Pancreas (tissue), 10 donors: Measurements from ENCODE around the gene ARHGAP23. TPM values are rescaled to one million over a fixed set of nuclear protein-coding genes. Genes with fewer than 3 reads are reported as not detected.

Experiments used
- ATAC-seq, 4 donors: fragments of 200-7000 bp; cut with Tn5 transposase; one replicate each; pipeline versions ENCODE4 v1.8.0 to v1.9.1; 2020; ENCODE audit warnings: mild to moderate bottlenecking in 4 of 4, moderate library complexity in 4 of 4
- DNase-seq, 6 donors: peaks; one replicate each; pipeline ENCODE4 v3.0.0-alpha.2; 2020
- FAIRE-seq: peaks from 2 replicates; lab custom pipeline; 2012; peaks lifted over from hg19 to GRCh38; lab: Jason Lieb, UNC
- H3K27ac ChIP-seq, 4 donors: fragments of 200-600 bp; sonication (generic); 1 replicate in 3 of 4; 2 replicates in 1 of 4; pipeline versions ENCODE4 v1.5.0 to v1.8.0; 2020
- H3K27me3 ChIP-seq, 4 donors: fragments of 200-600 bp; one replicate each; pipeline ENCODE4 v1.8.0; 2021
- H3K36me3 ChIP-seq, 3 donors: fragments of 200-600 bp; sonication (generic) in 1 of 3; one replicate each; pipeline versions ENCODE4 v1.5.0 to v1.8.0; 2020 to 2021
- H3K4me1 ChIP-seq, 3 donors: fragments of 200-600 bp; one replicate each; pipeline ENCODE4 v1.8.0; 2021
- H3K4me3 ChIP-seq, 4 donors: fragments of 200-600 bp; sonication (generic) in 2 of 4; one replicate each; pipeline versions ENCODE4 v1.5.0 to v1.8.0; 2020 to 2021
- H3K9me3 ChIP-seq, 4 donors: fragments of 200-600 bp; one replicate each; pipeline ENCODE4 v1.8.0; 2021
- CTCF ChIP-seq, 4 donors: fragments of 200-600 bp; sonication (generic) in 3 of 4; IDR thresholded peaks; one replicate each; pipeline versions ENCODE4 v1.5.0 to v1.8.0; 2021; ENCODE audit warnings: antibody characterized with exemption in 4 of 4
- WGBS, 2 donors: extraction: QIAGEN DNeasy Blood & Tissue Kit; methylation state at CpG; one replicate each; pipeline ENCODE4 v1.1.7; 2013; 5-methylcytosine and 5-hydroxymethylcytosine counted together
- intact Hi-C, 3 donors: fragments of 100-400 bp; cut with DNase I; formaldehyde crosslinking; loops; one replicate each; pipeline versions ENCODE4 v1.11.1 to v1.14.2; 2022
- polyA plus RNA-seq, 2 donors: library from polyadenylated mRNA; stranded (reverse); fragments of 200-250 nt; gene quantifications; one replicate each; pipeline ENCODE4 v1.2.3, GENCODE V29; 2013
- total RNA-seq, 6 donors: library from RNA; stranded (reverse); fragmentation: NEBNext Ultra II Directional in 4 of 6; extraction: Animal tissue kit (Norgen Biotek cat#: 25700) in 4 of 6; gene quantifications; one replicate each; pipeline versions ENCODE4 v1.2.1 to v1.2.4, GENCODE V29; 2021 to 2023
- donor health status: healthy with polysubstance abuse.
- donor health status: DM: no; HTN: no; CAD: no; lungs with moderate emphysema.
- donor health status: DM: no; HTN: no; CAD: no.
- donor health status: control.
- donor health status: control.
- donor health status: Bipolar disorder and iron deficiency.
- donor health status: DM: yes; HTN: yes; CAD: no.
- donor health status: DM: no; HTN: no; CAD: no.
- donor health status: DM: no; HTN: no; CAD: no.
- donor health status: DM: yes; HTN: yes; CAD: no.

The ARHGAP23 gene
- total and polyA plus RNA-seq, 8 donors, result 2.5 to 7.1 (median 3.9) TPM

GRCh38 chr17:38557836-38558727 is 129.8 kb downstream of the ARHGAP23 start:
- 6 to 9% methylated on average over 52 of the region's 52 CpGs for WGBS, 2 donors
- Histone ChIP-seq H3K9me3 (no peaks in the 10 kb centered on the region), H3K4me1 (peaks cover 0 to 11% (median 9%) of the 10 kb centered on the region in 3 donors), H3K36me3 (no peaks in the 10 kb centered on the region), H3K27ac (peak overlapping the region in 2 of 4 donors; percentile 15 to 38), H3K4me3 (peak overlapping the region in 2 of 4 donors; percentile 30 to 45), H3K27me3 (peaks cover 0 to 7% (median 0%) of the 10 kb centered on the region in 4 donors)
- peak; percentile 88 to 97 (median 94) for DNase-seq
- no peak for FAIRE-seq
- intact Hi-C loops, result no loop called here
- peak; percentile 85 to 96 (median 92) for ATAC-seq
- peak; percentile 76 to 86 (median 79) for TF ChIP-seq CTCF (IDR thresholded peaks at IDR 0.05)

- 15 to 24% methylated on average over 10 of the region's 10 CpGs for whole genome bisulfite sequencing, 2 donors
- intact Hi-C loops, result no loop called here
- peaks cover 0 to 7% (median 0%) of the 10 kb centered on the region in 4 donors for H3K27me3 ChIP-seq
- H3K9me3 ChIP-seq, result no peaks in the 10 kb centered on the region
- H3K4me1 ChIP-seq, result peaks cover 0 to 11% (median 9%) of the 10 kb centered on the region in 3 donors
- DNase-seq, result no peak
- H3K4me3 ChIP-seq, result peak overlapping the region in 2 of 4 donors; percentile 30 to 45
- H3K36me3 ChIP-seq, result no peaks in the 10 kb centered on the region
- TF ChIP-seq CTCF (IDR thresholded peaks at IDR 0.05), result no peak
- FAIRE-seq, result no peak
- peak; percentile 5 to 23 (median 10) for ATAC-seq
- no peak overlapping the region for H3K27ac ChIP-seq
These were observed 130.4 kb downstream of the ARHGAP23 start for GRCh38 chr17:38558728-38559050.

- Histone ChIP-seq H3K4me1 (peaks cover 0 to 11% (median 9%) of the 10 kb centered on the region in 3 donors), H3K27ac (no peak overlapping the region), H3K27me3 (peaks cover 0 to 7% (median 0%) of the 10 kb centered on the region in 4 donors), H3K4me3 (peak overlapping the region in 2 of 4 donors; percentile 30 to 45), H3K9me3 (no peaks in the 10 kb centered on the region), H3K36me3 (no peaks in the 10 kb centered on the region)
- WGBS, 2 donors, result 21 to 26% methylated on average over 40 to 44 of the region's 44 CpGs
- intact Hi-C loops, result no loop called here
- peak; percentile 83 to 95 (median 91) for DNase-seq
- TF ChIP-seq CTCF (IDR thresholded peaks at IDR 0.05), result no peak
- no peak for FAIRE-seq
- ATAC-seq, result peak; percentile 78 to 88 (median 83)
These were observed 131.0 kb downstream of the ARHGAP23 start for GRCh38 chr17:38559051-38559879.

- Histone ChIP-seq H3K9me3 (no peaks in the 10 kb centered on the region), H3K27me3 (peaks cover 0 to 7% (median 0%) of the 10 kb centered on the region in 4 donors), H3K27ac (no peak overlapping the region), H3K4me1 (peaks cover 0 to 11% (median 9%) of the 10 kb centered on the region in 3 donors), H3K4me3 (peak overlapping the region in 2 of 4 donors; percentile 30 to 45), H3K36me3 (no peaks in the 10 kb centered on the region)
- ATAC-seq (no peak), FAIRE-seq (no peak), DNase-seq (no peak)
- 29 to 37% methylated on average over 6 of the region's 6 CpGs for WGBS, 2 donors
- intact Hi-C loops, result loop anchor here in 1 of 3 donors (10.0 kb wide), 1 partner anchor 105 kb away; no protein-coding TSS in a partner anchor
- no peak for TF ChIP-seq CTCF (IDR thresholded peaks at IDR 0.05)
These were observed 131.6 kb downstream of the ARHGAP23 start for GRCh38 chr17:38559880-38560230.
